Esophagus muscularis mucosa (tissue), 4 donors: Measurements from ENCODE around the gene CTDSPL. TPM values are rescaled to one million over a fixed set of nuclear protein-coding genes. Genes with fewer than 3 reads are reported as not detected.

Experiments
- DNase-seq: peaks from one replicate; pipeline ENCODE4 v3.0.0-alpha.2; 2017; ENCODE audit errors: extremely low spot score
- H3K27ac ChIP-seq, 4 donors: fragments of 200-600 bp; sonication (generic); replicated peaks in 1 of 4; 1 replicate in 3 of 4; 2 replicates in 1 of 4; pipeline ENCODE4 v1.5.1; 2016 to 2019; ENCODE audit warnings: mild to moderate bottlenecking in 1 of 4
- H3K27me3 ChIP-seq, 4 donors: fragments of 200-600 bp; sonication (generic); one replicate each; pipeline versions ENCODE4 v1.5.1 to v1.6.0; 2016 to 2019
- H3K36me3 ChIP-seq, 4 donors: fragments of 200-600 bp; sonication (generic); one replicate each; pipeline ENCODE4 v1.5.1; 2016 to 2019
- H3K4me1 ChIP-seq, 4 donors: fragments of 200-600 bp; sonication (generic); one replicate each; pipeline ENCODE4 v1.5.1; 2016 to 2019
- H3K4me3 ChIP-seq, 4 donors: fragments of 200-600 bp; sonication (generic); 1 replicate in 2 of 4; 2 replicates in 2 of 4; pipeline ENCODE4 v1.5.1; 2016 to 2019; ENCODE audit warnings: mild to moderate bottlenecking in 4 of 4, moderate library complexity in 1 of 4
- H3K9me3 ChIP-seq, 4 donors: fragments of 200-600 bp; sonication (generic); 1 replicate in 3 of 4; 2 replicates in 1 of 4; pipeline ENCODE4 v1.5.1; 2016 to 2019
- EP300 ChIP-seq: sonication (generic); formaldehyde crosslinking; IDR thresholded peaks from one replicate; pipeline ENCODE4 v1.6.1; 2017; ENCODE audit warnings: antibody characterized with exemption
- POLR2A ChIP-seq: fragments of 450-650 bp; IDR thresholded peaks from one replicate; pipeline ENCODE4 v1.6.1; 2017; ENCODE audit warnings: antibody characterized with exemption, moderate library complexity, mild to moderate bottlenecking, low read depth
- POLR2AphosphoS5 ChIP-seq, 2 donors: sonication (generic); formaldehyde crosslinking; IDR thresholded peaks; one replicate each; pipeline ENCODE4 v1.6.1; 2017; ENCODE audit warnings: antibody characterized with exemption in 2 of 2
- WGBS: methylation state at CpG from one replicate; pipeline ENCODE4 v1.1.5; 2018; 5-methylcytosine and 5-hydroxymethylcytosine counted together
- intact Hi-C: fragments of 100-400 bp; cut with DNase I; formaldehyde crosslinking; loops from one replicate; pipeline ENCODE4 v1.15.1; 2023
- total RNA-seq, 4 donors: library from RNA; depleted of rRNA; stranded (reverse); fragments of >200 nt; gene quantifications; one replicate each; pipeline versions ENCODE4 v1.1.0 to v1.2.1, GENCODE V29; 2016
- TF ChIP-seq, protein P1 (sequence below), 3 experiments: fragments of 200-600 bp in 2 of 3; fragments of 450-650 bp in 1 of 3; sonication (generic) in 2 of 3; IDR thresholded peaks; one replicate each; pipeline ENCODE4 v1.5.1; 2017 to 2019; ENCODE audit warnings: antibody characterized with exemption in 3 of 3, mild to moderate bottlenecking in 2 of 3, moderate library complexity in 1 of 3

CTDSPL gene
- total RNA-seq, 4 donors from 2014 or later: 39.9 to 60.6 (median 54.6) TPM

DNA sequence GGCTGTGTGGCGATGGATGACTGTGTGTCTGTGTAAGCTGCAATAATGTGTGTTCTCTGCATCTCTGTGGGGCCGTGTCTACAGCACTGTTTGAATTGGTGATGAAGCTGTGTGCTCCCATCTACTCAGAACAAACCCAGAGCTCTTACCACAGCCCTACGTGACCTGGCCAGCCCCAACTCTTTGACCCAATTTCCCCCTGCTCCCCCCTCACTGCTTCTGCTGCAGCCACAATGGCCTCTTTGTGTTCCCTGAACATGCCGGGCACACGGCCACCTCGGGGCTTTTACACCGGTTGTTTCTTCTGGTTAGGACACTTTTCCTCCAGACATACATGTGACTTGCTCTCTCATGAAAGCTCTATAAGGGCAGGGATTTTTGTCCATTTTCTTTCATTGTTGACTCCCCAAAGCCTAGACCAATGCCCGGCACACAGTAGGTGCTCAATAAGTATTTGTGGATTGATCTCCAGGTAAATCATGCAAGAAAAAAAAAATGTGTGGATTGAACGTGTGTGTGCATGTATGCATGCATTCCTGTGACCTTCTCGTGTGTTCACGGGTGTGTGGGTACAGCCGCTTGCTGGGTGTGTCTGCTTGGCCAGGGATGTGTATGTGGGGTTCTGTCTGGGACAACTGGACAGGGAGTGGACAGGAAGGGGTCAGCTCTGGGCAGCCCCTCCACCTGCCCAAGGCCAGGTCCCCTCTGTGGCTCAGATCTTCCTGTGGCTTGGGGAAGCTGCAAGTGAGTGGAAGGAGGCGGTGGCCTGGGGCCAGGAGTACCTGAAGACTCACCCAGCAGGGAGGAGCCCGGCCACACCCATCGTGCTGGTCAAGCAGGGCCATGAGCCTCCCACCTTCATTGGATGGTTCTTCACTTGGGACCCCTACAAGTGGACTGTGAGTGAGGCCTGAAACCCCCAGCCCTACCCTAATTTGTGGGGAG, 143.7 kb downstream of the CTDSPL start:
- DNase-seq: no peak
- Histone ChIP-seq H3K27me3 (no peaks in the 10 kb centered on the region), H3K4me3 (no peak overlapping the region), H3K36me3 (peaks cover 3 to 73% (median 52%) of the 10 kb centered on the region in 4 donors), H3K4me1 (peaks cover 0 to 22% (median 16%) of the 10 kb centered on the region in 4 donors), H3K9me3 (no peaks in the 10 kb centered on the region), H3K27ac (peak overlapping the region in 1 of 4 donors; percentile 18)
- intact Hi-C loops: no loop called here
- WGBS: 73% methylated on average over 15 of the region's 15 CpGs
- TF ChIP-seq, protein P1, sequence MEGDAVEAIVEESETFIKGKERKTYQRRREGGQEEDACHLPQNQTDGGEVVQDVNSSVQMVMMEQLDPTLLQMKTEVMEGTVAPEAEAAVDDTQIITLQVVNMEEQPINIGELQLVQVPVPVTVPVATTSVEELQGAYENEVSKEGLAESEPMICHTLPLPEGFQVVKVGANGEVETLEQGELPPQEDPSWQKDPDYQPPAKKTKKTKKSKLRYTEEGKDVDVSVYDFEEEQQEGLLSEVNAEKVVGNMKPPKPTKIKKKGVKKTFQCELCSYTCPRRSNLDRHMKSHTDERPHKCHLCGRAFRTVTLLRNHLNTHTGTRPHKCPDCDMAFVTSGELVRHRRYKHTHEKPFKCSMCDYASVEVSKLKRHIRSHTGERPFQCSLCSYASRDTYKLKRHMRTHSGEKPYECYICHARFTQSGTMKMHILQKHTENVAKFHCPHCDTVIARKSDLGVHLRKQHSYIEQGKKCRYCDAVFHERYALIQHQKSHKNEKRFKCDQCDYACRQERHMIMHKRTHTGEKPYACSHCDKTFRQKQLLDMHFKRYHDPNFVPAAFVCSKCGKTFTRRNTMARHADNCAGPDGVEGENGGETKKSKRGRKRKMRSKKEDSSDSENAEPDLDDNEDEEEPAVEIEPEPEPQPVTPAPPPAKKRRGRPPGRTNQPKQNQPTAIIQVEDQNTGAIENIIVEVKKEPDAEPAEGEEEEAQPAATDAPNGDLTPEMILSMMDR (IDR thresholded peaks at IDR 0.05): no peak
- TF ChIP-seq POLR2AphosphoS5 (IDR thresholded peaks at IDR 0.05) (no peak), POLR2A (no peak), EP300 (no peak)

DNA sequence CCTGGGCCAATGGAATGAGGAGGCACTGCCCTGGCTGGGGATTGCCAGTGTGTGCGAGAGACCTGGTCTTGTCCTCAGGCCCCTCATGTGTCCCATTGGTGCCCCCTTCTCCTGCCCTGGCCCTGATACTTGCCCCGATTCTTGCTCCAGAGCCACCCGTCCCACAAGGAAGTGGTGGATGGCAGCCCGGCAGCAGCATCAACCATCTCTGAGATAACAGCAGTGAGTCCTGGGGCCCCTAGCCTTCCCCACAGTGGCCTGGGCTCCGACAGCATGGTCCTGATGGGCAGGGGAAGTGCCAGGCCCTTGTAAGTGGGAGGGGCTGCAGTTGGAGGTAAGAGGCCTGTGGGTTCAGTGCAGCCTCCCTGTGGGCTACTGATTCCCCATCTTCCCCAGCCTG, 144.4 kb downstream of the CTDSPL start:
- no peak overlapping the region for H3K4me3 ChIP-seq
- no peak for TF ChIP-seq EP300
- no peak for TF ChIP-seq POLR2A
- TF ChIP-seq, protein P1 (IDR thresholded peaks at IDR 0.05): no peak
- no peak for TF ChIP-seq POLR2AphosphoS5 (IDR thresholded peaks at IDR 0.05)
- DNase-seq: no peak
- 97% methylated on average over 4 of the region's 5 CpGs for WGBS
- H3K4me1 ChIP-seq: peaks cover 0 to 22% (median 16%) of the 10 kb centered on the region in 4 donors
- no peaks in the 10 kb centered on the region for H3K9me3 ChIP-seq
- peaks cover 7 to 76% (median 57%) of the 10 kb centered on the region in 4 donors for H3K36me3 ChIP-seq
- no peaks in the 10 kb centered on the region for H3K27me3 ChIP-seq
- H3K27ac ChIP-seq: peak overlapping the region in 1 of 4 donors; percentile 18
- intact Hi-C loops: no loop called here

DNA sequence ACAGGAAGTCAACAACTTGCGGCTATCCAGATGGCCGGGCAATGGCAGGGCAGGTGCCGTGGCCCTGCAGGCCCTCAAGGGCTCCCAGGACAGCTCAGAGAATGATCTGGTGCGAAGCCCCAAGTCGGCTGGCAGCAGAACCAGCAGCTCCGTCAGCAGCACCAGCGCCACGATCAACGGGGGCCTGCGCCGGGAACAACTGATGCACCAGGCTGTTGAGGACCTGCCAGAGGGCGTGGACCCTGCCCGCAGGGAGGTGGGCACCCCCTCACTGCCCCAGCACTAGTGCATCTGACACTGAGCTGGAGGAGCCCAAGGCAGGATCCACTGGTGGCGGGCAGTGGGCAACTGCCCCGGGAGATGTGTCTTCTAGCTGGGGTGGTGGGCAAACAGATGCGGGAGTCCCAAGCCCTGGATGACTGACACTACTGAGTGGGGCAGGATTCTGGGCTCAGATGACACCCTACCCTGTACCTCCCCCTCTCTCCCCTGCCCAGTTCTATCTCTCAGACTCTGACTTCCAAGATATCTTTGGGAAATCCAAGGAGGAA, 144.8 kb downstream of the CTDSPL start:
- TF ChIP-seq, protein P1 (IDR thresholded peaks at IDR 0.05): no peak
- TF ChIP-seq POLR2A (no peak), POLR2AphosphoS5 (IDR thresholded peaks at IDR 0.05) (no peak), EP300 (no peak)
- H3K27ac ChIP-seq: no peak overlapping the region
- H3K9me3 ChIP-seq: no peaks in the 10 kb centered on the region
- peaks cover 0 to 22% (median 16%) of the 10 kb centered on the region in 4 donors for H3K4me1 ChIP-seq
- no peak overlapping the region for H3K4me3 ChIP-seq
- peaks cover 10 to 76% (median 60%) of the 10 kb centered on the region in 4 donors for H3K36me3 ChIP-seq
- DNase-seq: no peak
- WGBS: 80% methylated on average over 2 of the region's 16 CpGs
- intact Hi-C loops: no loop called here
- no peaks in the 10 kb centered on the region for H3K27me3 ChIP-seq

DNA sequence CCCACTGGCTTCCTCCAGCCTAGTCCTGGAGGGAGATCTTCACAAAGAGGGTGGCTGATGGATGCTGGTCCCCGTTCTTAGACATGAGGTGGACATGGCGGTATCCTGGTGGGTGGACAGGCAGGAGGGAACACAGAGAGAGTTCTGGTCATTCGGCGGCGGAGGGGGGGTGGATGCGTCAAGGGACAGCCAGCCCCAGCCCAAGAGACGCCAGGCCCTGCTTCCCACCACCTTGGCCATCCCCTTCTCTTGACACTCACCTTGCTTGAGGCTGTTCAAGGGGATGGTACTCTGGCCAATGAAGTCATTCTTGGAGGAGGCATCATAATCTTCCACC, 146.0 kb downstream of the CTDSPL start:
- intact Hi-C loops: no loop called here
- H3K36me3 ChIP-seq: peaks cover 10 to 70% (median 52%) of the 10 kb centered on the region in 4 donors
- no peak overlapping the region for H3K4me3 ChIP-seq
- no peak overlapping the region for H3K27ac ChIP-seq
- WGBS: 98% methylated on average over 7 of the region's 7 CpGs
- H3K4me1 ChIP-seq: peaks cover 0 to 22% (median 16%) of the 10 kb centered on the region in 4 donors
- H3K9me3 ChIP-seq: no peaks in the 10 kb centered on the region
- no peak for DNase-seq
- no peaks in the 10 kb centered on the region for H3K27me3 ChIP-seq
- TF ChIP-seq, protein P1 (IDR thresholded peaks at IDR 0.05): no peak
- no peak for TF ChIP-seq EP300
- TF ChIP-seq POLR2AphosphoS5 (IDR thresholded peaks at IDR 0.05): no peak
- no peak for TF ChIP-seq POLR2A
